SU-DHL-6 (cell line): Measurements from ENCODE around the gene ST7.

Source experiments
- H2AFZ ChIP-seq: fragments of 200-600 bp; sonication (generic); 2 replicates; pipeline ENCODE4 v1.6.1; 2014; ENCODE audit warnings: low read depth, mild to moderate bottlenecking, moderate library complexity, mixed read lengths, antibody characterized with exemption, low read length; ENCODE audit not compliant: severe bottlenecking
- H3F3A ChIP-seq: fragments of 200-600 bp; shearing (Covaris generic); 2 replicates; pipeline ENCODE4 v1.6.0; 2016; ENCODE audit warnings: antibody characterized with exemption, mild to moderate bottlenecking; ENCODE audit not compliant: insufficient read depth
- H3K27ac ChIP-seq: fragments of 200-600 bp; sonication (generic); 2 replicates; pipeline ENCODE4 v1.5.1; 2016; ENCODE audit warnings: low read depth, mild to moderate bottlenecking, low read length, moderate library complexity, mixed read lengths
- H3K27me3 ChIP-seq: fragments of 200-600 bp; sonication (generic), shearing (Covaris generic); 2 replicates; pipeline ENCODE4 v1.6.0; 2014; ENCODE audit warnings: mild to moderate bottlenecking, low read length
- H3K36me3 ChIP-seq: fragments of 200-600 bp; sonication (generic); 2 replicates; pipeline ENCODE4 v1.6.1; 2014; ENCODE audit warnings: mild to moderate bottlenecking, low read length, mixed read lengths
- H3K4me2 ChIP-seq: fragments of 300-600, 200-600 bp; shearing (Covaris generic), sonication (generic); 2 replicates; pipeline ENCODE4 v1.6.0; 2014; ENCODE audit warnings: low read length, low read depth, mild to moderate bottlenecking; ENCODE audit not compliant: poor library complexity, severe bottlenecking
- H3K4me3 ChIP-seq: fragments of 200-600 bp; sonication (generic); 2 replicates; pipeline ENCODE4 v1.5.1; 2014; ENCODE audit warnings: antibody characterized with exemption, low read length, mild to moderate bottlenecking, mixed read lengths; ENCODE audit not compliant: insufficient read depth, poor library complexity, severe bottlenecking
- H3K79me2 ChIP-seq: fragments of 200-600 bp; sonication (generic); 2 replicates; pipeline ENCODE4 v1.6.1; 2014; ENCODE audit warnings: mild to moderate bottlenecking, low read length, moderate library complexity; ENCODE audit not compliant: insufficient read depth
- H3K9ac ChIP-seq: fragments of 200-600 bp; sonication (generic); 2 replicates; pipeline ENCODE4 v1.7.0; 2014; ENCODE audit warnings: mild to moderate bottlenecking, low read length
- H3K9me2 ChIP-seq: fragments of 200-600 bp; sonication (generic); replicated peaks from 2 replicates; pipeline ENCODE4 v1.6.1; 2014; ENCODE audit warnings: low read length; ENCODE audit not compliant: insufficient read depth
- H3K9me3 ChIP-seq: fragments of 200-600 bp; sonication (generic); 2 replicates; pipeline ENCODE4 v1.6.1; 2014; ENCODE audit warnings: low read length, mixed read lengths; ENCODE audit not compliant: insufficient read depth
- H4K20me1 ChIP-seq: fragments of 200-600 bp; sonication (generic); 2 replicates; pipeline ENCODE4 v1.6.1; 2014; ENCODE audit warnings: low read depth, mild to moderate bottlenecking, antibody characterized with exemption, low read length, moderate library complexity, mixed read lengths
- EZH2phosphoT487 ChIP-seq: fragments of 200-600 bp; sonication (generic), shearing (Covaris generic); conservative IDR thresholded peaks from 2 replicates; pipeline ENCODE4 v1.6.1; 2018; ENCODE audit warnings: mild to moderate bottlenecking, antibody characterized with exemption, low read length, moderate library complexity, mixed read lengths
- TF ChIP-seq, protein P1 (sequence below): fragments of 200-600 bp; sonication (generic); IDR thresholded peaks from one replicate; pipeline ENCODE4 v1.5.1; 2017; ENCODE audit warnings: antibody characterized with exemption, mild to moderate bottlenecking, low read length, moderate library complexity; ENCODE audit not compliant: insufficient read depth, poor library complexity, severe bottlenecking

The ST7 gene

DNA sequence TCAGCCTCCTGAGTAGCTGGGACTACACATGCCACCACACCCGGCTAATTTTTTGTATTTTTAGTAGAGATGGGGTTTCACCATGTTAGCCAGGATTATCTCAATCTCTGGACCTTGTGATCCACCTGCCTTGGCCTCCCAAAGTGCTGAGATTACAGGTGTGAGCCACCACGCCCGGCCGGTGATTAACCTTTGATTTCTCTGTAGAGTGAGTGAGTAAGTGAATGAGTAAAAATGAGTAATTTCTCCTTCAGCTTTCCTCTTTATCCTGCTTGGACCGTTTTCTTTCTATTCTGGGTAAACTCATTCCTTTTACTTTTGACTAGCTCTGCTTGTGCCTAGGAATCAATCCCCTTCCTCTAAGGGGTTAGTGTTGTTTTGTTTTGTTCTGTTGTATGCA, 36.8 kb downstream of the ST7 start:
- Histone ChIP-seq H3K4me2 (no peak overlapping the region), H3F3A (no peaks in the 10 kb centered on the region), H3K9ac (no peak overlapping the region), H3K9me3 (peaks cover 10% of the 10 kb centered on the region; the same call in 1 of the 2 replicates), H3K36me3 (no peaks in the 10 kb centered on the region), H3K4me3 (no peak overlapping the region), H3K9me2 (no peaks in the 10 kb centered on the region), H3K27ac (no peak overlapping the region), H4K20me1 (no peaks in the 10 kb centered on the region), H2AFZ (no peak overlapping the region), H3K27me3 (no peaks in the 10 kb centered on the region), H3K79me2 (no peaks in the 10 kb centered on the region)
- no peak for TF ChIP-seq EZH2phosphoT487
- TF ChIP-seq, protein P1, sequence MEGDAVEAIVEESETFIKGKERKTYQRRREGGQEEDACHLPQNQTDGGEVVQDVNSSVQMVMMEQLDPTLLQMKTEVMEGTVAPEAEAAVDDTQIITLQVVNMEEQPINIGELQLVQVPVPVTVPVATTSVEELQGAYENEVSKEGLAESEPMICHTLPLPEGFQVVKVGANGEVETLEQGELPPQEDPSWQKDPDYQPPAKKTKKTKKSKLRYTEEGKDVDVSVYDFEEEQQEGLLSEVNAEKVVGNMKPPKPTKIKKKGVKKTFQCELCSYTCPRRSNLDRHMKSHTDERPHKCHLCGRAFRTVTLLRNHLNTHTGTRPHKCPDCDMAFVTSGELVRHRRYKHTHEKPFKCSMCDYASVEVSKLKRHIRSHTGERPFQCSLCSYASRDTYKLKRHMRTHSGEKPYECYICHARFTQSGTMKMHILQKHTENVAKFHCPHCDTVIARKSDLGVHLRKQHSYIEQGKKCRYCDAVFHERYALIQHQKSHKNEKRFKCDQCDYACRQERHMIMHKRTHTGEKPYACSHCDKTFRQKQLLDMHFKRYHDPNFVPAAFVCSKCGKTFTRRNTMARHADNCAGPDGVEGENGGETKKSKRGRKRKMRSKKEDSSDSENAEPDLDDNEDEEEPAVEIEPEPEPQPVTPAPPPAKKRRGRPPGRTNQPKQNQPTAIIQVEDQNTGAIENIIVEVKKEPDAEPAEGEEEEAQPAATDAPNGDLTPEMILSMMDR: no peak

DNA sequence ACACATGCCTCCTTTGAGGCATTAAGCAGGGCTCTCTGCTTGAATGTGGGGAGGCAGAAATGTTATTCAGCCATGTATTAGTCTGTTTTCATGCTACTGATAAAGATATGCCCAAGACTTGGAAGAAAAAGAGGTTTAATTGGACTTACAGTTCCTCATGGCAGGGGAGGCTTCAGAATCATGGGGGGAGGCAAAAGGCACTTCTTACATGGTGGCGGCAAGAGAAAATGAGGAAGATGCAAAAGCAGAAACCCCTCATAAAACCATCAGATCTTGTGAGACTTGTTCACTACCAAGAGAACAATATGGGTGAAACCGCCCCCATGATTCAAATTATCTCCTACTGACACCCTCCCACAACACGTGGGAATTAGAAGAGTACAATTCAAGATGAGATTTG, 37.9 kb downstream of the ST7 start:
- Histone ChIP-seq H3K27me3 (no peaks in the 10 kb centered on the region), H3K9me2 (no peaks in the 10 kb centered on the region), H3K9ac (no peak overlapping the region), H3F3A (no peaks in the 10 kb centered on the region), H2AFZ (no peak overlapping the region), H3K27ac (no peak overlapping the region), H3K36me3 (no peaks in the 10 kb centered on the region), H3K4me2 (no peak overlapping the region), H4K20me1 (no peaks in the 10 kb centered on the region), H3K9me3 (peaks cover 10% of the 10 kb centered on the region; the same call in 1 of the 2 replicates), H3K79me2 (no peaks in the 10 kb centered on the region), H3K4me3 (no peak overlapping the region)
- no peak for TF ChIP-seq EZH2phosphoT487
- TF ChIP-seq, protein P1: no peak

DNA sequence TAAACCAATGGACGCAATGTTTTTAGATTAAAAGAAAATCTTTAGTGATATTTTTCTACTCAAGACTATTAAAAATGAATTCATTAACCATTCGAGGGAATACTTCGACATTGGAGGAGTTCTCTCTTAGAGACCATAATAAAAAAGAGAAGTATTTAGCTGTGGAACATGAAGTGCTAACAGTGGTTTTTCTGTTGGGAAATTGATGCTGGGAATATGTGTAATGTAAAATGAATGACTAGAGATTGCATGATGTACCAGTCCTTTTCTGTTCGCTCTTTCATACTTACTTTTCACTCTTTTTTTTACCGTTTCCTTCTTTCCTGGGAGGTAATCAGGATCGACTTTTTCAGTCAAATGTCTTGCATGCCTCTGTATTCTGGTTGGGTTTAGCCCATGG, 41.3 kb downstream of the ST7 start:
- Histone ChIP-seq H3K9ac (no peak overlapping the region), H3K27ac (no peak overlapping the region), H4K20me1 (no peaks in the 10 kb centered on the region), H2AFZ (no peak overlapping the region), H3K27me3 (no peaks in the 10 kb centered on the region), H3K79me2 (no peaks in the 10 kb centered on the region), H3K4me3 (no peak overlapping the region), H3F3A (no peaks in the 10 kb centered on the region), H3K9me2 (no peaks in the 10 kb centered on the region), H3K36me3 (no peaks in the 10 kb centered on the region), H3K4me2 (no peak overlapping the region), H3K9me3 (peaks cover 10% of the 10 kb centered on the region; the same call in 1 of the 2 replicates)
- TF ChIP-seq, protein P1: no peak
